Activated CD8-positive, alpha-beta memory T cell treated with anti-CD3 and anti-CD28 coated beads, Interleukin-2, amount 50 U/mL, for 1 hour (primary cell): ENCODE measurements around the gene TANK.
"Not testable (repeated sequence)": the region's sequence is repeated elsewhere in the genome, so short reads cannot be mapped to it uniquely, and the experiment has no call there.

Source experiments
- DNase-seq: peaks from one replicate; pipeline ENCODE4 v3.0.0-alpha.2; 2020; ENCODE audit errors: extremely low read depth

TANK gene, protein sequence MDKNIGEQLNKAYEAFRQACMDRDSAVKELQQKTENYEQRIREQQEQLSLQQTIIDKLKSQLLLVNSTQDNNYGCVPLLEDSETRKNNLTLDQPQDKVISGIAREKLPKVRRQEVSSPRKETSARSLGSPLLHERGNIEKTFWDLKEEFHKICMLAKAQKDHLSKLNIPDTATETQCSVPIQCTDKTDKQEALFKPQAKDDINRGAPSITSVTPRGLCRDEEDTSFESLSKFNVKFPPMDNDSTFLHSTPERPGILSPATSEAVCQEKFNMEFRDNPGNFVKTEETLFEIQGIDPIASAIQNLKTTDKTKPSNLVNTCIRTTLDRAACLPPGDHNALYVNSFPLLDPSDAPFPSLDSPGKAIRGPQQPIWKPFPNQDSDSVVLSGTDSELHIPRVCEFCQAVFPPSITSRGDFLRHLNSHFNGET

DNA sequence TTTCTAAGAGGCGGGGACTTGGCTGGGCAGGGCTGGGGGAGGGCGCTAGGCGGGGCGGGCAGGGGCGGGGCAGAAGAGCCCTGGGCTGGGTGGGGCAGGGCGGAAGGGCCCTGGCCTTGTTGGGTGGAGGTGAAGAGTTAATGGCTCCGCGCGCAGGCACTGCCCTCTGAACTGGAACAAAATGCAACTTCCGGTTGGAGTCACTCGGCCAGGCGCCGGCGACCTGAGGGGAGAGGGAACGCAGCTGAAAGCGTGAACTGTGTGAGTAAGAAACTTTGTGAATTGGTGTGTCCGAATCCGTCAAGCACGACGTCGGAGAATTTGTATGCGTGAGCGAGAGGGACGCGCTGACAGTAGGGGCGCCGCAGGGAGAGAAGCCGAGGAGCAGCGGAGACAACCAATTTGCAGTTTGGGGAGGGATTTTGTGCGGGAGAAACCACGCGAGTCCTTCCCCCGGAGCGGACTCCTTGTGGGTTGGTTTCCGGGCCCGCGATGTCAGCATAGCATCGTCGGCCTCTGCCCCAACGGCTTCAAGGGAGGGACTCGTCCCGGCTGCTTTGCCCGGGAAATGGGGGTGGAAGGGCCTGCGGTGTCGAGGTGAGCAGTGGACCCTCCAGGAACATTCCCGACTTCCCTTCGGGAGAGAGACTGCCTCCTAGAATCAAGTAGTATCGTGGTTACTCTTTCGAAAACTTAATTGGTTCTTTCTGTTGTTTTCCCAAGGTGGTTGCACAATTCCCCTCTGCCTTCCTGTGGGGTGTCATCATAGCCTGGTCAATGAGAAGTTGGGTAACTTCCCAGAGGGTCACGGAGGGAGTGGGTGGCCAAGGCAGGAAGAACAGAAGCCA, at the start of gene TANK:
TANK (plus strand) TSS at position 203 of the 848 bp plus-strand sequence. CDS start 19,235 bp downstream, outside the sequence.
- peak; percentile 73 for DNase-seq

GRCh38 chr2:161111531-161111930, 48.7 kb upstream of the TANK start:
- DNase-seq: no peak

GRCh38 chr2:161112908-161113307, 47.3 kb upstream of the TANK start:
- no peak for DNase-seq

GRCh38 chr2:161113693-161114575, 46.3 kb upstream of the TANK start:
- no peak for DNase-seq

DNA sequence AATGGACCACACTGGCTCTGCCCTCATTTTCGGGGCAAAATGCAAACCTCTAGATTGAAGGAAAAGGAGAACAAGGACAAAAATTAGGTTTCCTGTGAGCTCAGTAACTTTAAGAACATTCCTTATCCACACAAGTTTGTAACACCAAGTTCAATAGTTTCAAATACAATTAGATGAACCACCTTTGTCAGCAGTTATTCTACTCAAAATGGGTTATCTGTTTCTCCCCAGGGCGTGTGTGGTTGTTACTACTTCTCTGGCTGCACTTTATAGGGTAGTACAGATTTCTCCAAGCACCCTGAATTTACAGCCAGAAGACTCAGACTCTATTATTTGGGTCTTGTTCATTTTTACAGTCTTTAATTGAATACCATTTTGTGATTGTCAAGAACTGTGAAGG, 45.0 kb upstream of the TANK start:
- DNase-seq: no peak

- no peak for DNase-seq
These were observed 44.4 kb upstream of the TANK start for GRCh38 chr2:161115605-161116380.

DNA sequence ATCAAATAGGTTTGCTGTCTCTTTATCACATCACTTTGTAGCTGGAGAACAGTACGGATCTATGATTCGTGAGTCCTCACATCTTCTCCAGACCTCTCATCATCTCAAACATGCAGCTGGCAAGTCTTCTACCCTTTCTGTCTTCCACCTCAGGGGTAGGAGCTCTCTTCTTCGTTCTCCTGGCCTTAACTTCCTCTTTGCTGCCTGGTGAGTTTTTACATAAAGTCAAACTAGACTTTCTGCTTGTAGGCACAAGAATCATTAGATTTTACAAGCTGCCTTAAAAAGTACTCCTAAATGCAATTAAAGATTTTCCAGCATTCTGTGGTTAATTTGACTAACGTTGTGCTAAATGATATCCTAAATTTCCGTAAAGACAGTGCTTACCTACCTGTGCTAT, 43.7 kb upstream of the TANK start:
- no peak for DNase-seq

DNA sequence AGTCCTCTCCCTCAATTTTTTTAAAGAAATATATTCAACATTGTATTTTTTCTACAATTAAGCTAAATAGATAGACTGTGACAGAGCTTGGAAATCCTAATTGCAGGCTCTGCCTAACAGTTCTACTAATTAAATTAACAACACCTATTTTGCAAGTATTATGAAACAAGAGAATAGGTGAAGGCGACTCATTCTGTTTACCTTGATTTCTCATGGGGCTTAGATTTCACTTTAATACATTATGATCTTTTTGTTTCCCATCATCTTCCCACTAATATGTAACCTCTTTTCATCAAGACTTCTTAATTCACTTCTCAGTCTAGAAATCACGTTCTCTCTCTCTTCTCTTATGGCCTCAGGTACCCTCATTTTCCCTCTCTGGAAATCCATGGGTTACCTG, 42.7 kb upstream of the TANK start:
- DNase-seq: no peak

DNA sequence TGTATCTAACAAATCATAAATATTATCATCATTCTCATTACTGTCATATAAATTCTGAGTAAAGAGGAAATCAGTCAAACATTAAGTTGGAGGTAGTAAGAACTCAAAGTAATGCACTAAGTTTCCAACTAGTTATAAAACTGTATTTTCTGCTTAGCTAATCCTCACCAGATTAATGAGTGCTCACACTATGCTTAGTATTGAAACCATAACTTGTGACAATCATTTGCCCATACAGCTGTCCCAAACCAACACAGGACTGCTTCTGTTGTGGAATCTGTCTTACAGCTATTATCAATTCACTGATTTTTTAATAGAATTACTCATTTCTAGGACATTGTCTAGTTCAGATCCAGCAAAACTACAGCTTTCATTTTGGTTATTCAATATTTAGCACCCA, 41.5 kb upstream of the TANK start:
- DNase-seq: no peak

DNA sequence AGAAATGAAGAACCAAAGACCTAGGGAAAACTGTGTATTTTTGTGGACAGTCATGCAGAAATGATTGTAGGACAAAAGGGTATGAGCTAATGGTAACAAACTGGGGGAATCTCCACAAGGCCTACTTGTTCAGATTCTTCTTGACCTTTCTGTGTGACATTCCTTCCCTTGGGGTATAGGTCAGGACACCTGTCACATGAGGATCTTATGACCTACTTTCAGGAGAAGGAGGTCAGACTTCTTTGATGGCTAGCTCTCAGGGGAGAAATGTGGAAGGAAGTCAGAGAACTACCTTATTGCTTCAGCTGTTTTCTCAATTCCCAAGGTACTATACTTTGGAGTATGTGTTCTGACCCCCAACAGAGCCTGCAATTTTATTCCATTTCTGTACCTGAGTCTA, 40.7 kb upstream of the TANK start:
- DNase-seq: no peak

GRCh38 chr2:161120775-161121174, 39.5 kb upstream of the TANK start:
- no peak for DNase-seq

DNA sequence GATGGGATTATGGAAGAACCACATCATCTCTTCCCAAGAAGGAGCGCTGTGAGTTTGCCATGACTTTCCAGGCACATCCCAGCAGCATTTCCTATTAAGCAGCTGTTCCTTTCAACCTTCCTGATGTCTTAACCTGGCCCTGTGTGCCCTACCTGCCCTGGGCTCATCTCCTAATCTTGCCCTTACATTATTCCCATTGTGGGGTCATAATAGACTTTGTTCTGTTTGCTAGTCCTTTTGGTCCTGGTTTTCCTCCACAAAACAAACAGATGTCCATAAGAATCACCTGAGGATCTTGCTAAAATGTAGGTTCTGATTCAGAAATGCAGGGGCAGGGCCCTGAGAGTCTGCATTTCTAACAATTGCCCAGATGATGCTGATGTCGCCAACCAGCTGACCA, 38.6 kb upstream of the TANK start:
- DNase-seq: no peak

DNA sequence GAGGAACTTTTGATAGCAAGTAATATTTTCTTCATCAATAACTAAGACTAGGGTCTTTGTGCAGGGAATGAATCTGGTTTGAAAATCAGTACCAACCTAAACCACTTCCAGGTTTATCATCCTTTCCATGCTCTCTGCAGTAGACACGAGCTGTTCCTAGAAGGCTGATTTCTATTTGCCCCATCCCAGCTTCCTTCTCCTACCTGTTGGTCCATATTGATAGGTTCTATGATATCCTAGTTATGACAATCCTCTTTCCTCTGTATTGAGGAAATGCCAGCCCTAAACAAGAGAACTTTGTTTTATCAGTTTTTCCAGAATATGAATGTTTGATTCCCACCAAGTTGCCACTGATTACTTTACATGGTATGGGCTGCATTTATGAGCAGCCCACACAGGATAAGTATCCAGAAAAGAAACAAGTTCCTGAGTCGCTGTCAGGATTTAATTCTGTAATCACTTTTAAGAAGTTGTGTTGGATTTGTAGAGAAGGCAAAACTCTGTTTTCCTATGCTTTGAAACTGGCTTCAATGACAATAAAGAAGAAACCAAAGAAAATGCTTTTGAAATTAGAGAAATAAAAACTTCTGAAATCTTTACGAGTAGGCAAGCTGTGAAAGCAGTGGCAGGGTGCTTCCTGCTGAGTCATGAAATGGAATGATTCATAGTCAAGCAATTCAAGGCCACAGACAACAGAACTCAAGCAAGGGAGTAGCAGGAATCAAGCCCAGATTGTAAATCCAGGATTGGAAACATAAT, 37.3 kb upstream of the TANK start:
- no peak for DNase-seq

GRCh38 chr2:161123531-161124030, 36.6 kb upstream of the TANK start:
- DNase-seq: no peak

- no peak for DNase-seq
These were observed 36.0 kb upstream of the TANK start for GRCh38 chr2:161124201-161124600.

GRCh38 chr2:161128885-161129284, 31.3 kb upstream of the TANK start:
- no peak for DNase-seq

DNA sequence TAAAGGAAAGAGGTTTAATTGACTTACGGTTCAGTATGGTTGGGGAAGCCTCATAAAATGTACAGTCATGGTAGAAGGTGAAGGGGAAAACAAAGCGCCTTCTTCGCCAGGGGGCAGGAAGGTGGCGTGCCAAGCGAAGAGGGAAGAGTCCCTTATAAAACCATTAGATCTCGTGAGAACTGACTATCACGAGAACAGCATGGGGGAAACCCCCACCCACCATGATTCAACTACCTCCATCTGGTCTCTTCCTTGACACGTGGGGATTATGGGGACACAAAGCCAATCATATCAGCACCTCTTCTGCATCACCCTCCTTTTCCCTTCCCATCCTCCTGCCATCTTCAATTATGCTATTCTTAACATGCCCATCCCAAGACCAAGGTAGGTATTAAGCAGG, 29.9 kb upstream of the TANK start:
- no peak for DNase-seq

- no peak for DNase-seq
These were observed 29.1 kb upstream of the TANK start for GRCh38 chr2:161131074-161131680.

DNA sequence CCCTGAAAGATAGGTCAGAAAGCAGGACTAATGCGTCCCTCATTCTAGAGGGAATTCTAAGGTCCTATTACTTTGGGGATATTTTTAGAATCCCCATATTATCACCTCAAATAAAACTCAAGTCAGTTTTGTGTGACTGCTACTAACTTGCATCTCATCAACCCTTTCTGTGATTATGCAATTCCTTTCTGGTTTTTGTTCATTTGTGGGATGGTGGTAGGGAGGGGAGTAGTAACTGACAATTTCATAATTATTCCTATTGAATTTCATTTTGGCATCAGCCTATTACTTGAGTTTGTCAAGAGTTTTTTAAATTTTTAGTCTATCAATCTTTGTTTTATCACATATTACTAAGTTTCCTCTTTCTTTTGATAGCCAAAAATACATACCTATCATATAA, 28.4 kb upstream of the TANK start:
- no peak for DNase-seq

DNA sequence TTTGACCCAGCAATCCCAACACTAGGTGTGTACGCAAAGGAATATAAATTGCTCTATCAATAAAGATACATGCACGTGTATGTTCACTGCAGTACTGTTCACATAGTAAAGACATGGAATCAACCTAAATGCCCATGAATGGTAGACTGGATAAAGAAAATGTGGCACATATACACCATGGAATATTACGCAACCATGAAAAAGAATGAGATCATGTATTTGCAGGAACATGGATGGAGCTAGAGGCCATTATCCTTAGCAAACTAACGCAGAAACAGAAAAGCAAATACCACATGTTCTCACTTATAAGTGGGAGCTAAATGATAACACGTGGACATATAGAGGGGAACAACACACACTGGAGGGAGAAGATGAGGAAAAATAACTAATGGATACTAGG, 27.8 kb upstream of the TANK start:
- DNase-seq: not testable (repeated sequence)
